Measurements from ENCODE around the gene CSNK1E.

Gene CSNK1E

GRCh38 chr22:38240734-38241252 lies 76.4 kb downstream of the CSNK1E start:
- no peaks in the 10 kb centered on the region for H3K9me2 ChIP-seq (replicated peaks; ENCODE audit: insufficient read depth, low read length)
- H3K36me3 ChIP-seq (ENCODE audit: low read length): no peaks in the 10 kb centered on the region
- H2AFZ ChIP-seq (ENCODE audit: low read depth, low read length, severe bottlenecking): no peak overlapping the region
- H4K20me1 ChIP-seq (ENCODE audit: low read depth, low read length): no peaks in the 10 kb centered on the region
- no peaks in the 10 kb centered on the region for H3K9me3 ChIP-seq (ENCODE audit: insufficient read depth, low read length)
- no peak overlapping the region for H3K4me2 ChIP-seq (ENCODE audit: low read depth, low read length, poor library complexity, severe bottlenecking)
- H3K4me3 ChIP-seq (ENCODE audit: insufficient read depth, low read length, poor library complexity, severe bottlenecking): no peak overlapping the region
- TF ChIP-seq, protein P1, sequence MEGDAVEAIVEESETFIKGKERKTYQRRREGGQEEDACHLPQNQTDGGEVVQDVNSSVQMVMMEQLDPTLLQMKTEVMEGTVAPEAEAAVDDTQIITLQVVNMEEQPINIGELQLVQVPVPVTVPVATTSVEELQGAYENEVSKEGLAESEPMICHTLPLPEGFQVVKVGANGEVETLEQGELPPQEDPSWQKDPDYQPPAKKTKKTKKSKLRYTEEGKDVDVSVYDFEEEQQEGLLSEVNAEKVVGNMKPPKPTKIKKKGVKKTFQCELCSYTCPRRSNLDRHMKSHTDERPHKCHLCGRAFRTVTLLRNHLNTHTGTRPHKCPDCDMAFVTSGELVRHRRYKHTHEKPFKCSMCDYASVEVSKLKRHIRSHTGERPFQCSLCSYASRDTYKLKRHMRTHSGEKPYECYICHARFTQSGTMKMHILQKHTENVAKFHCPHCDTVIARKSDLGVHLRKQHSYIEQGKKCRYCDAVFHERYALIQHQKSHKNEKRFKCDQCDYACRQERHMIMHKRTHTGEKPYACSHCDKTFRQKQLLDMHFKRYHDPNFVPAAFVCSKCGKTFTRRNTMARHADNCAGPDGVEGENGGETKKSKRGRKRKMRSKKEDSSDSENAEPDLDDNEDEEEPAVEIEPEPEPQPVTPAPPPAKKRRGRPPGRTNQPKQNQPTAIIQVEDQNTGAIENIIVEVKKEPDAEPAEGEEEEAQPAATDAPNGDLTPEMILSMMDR (IDR thresholded peaks at IDR 0.05; ENCODE audit: insufficient read depth, low read length, poor library complexity, severe bottlenecking): no peak
- TF ChIP-seq EZH2phosphoT487 (conservative IDR thresholded peaks at IDR 0.05; ENCODE audit: low read length): no peak
- no peaks in the 10 kb centered on the region for H3F3A ChIP-seq (ENCODE audit: insufficient read depth)
- no peaks in the 10 kb centered on the region for H3K79me2 ChIP-seq (ENCODE audit: insufficient read depth, low read length)
- no peak overlapping the region for H3K27ac ChIP-seq (ENCODE audit: low read depth, low read length)
- H3K9ac ChIP-seq (ENCODE audit: low read length): no peak overlapping the region
- no peaks in the 10 kb centered on the region for H3K27me3 ChIP-seq (ENCODE audit: low read length)
